DMS53 treated with DMSO at 0.1 percent for 48 hours (cell line): ENCODE measurements around the gene MATN1.
"Not testable (repeated sequence)": the region's sequence is repeated elsewhere in the genome, so short reads cannot be mapped to it uniquely, and the experiment has no call there.

Experiments used
- DNase-seq: peaks from one replicate; lab custom pipeline; 2025; ENCODE audit not compliant: unreplicated experiment; lab: John Stamatoyannopoulos, UW

Gene MATN1

GRCh38 chr1:30723331-30723755 lies at the start of gene MATN1:
Gene MATN1 (minus strand): TSS chr1:30723585. CDS start chr1:30723551, 34 bp downstream.
- DNase-seq, result no peak

- no peak for DNase-seq
These were observed 47.6 kb upstream of the MATN1 start for GRCh38 chr1:30771005-30771404.

- no peak for DNase-seq
These were observed 46.8 kb upstream of the MATN1 start for GRCh38 chr1:30770150-30770549.

- no peak for DNase-seq
These were observed 45.7 kb upstream of the MATN1 start for GRCh38 chr1:30768830-30769718.

- no peak for DNase-seq
These were observed 44.9 kb upstream of the MATN1 start for GRCh38 chr1:30768159-30768829.

GRCh38 chr1:30766948-30767347 lies 43.6 kb upstream of the MATN1 start:
- DNase-seq, result not testable (repeated sequence)

GRCh38 chr1:30765556-30766434 lies 42.4 kb upstream of the MATN1 start:
- no peak for DNase-seq

- no peak for DNase-seq
These were observed 41.7 kb upstream of the MATN1 start for GRCh38 chr1:30764939-30765555.

GRCh38 chr1:30764396-30764795 lies 41.0 kb upstream of the MATN1 start:
- no peak for DNase-seq

- no peak for DNase-seq
These were observed 40.4 kb upstream of the MATN1 start for GRCh38 chr1:30763651-30764248.

GRCh38 chr1:30762930-30763650 lies 39.7 kb upstream of the MATN1 start:
- no peak for DNase-seq

GRCh38 chr1:30762152-30762929 lies 39.0 kb upstream of the MATN1 start:
- no peak for DNase-seq

- DNase-seq, result no peak
These were observed 38.2 kb upstream of the MATN1 start for GRCh38 chr1:30761381-30762151.

GRCh38 chr1:30760596-30761324 lies 37.4 kb upstream of the MATN1 start:
- no peak for DNase-seq

GRCh38 chr1:30759718-30760281 lies 36.4 kb upstream of the MATN1 start:
- DNase-seq, result no peak

- DNase-seq, result no peak
These were observed 35.5 kb upstream of the MATN1 start for GRCh38 chr1:30758785-30759380.
